Dedifferentiated amniotic fluid mesenchymal stem cell (primary cell): ENCODE data around the gene TRDN.
"Not testable (repeated sequence)": the region's sequence is repeated elsewhere in the genome, so short reads cannot be mapped to it uniquely, and the experiment has no call there.

Experiments
- DNase-seq: peaks from one replicate; pipeline ENCODE4 v3.0.0-alpha.2; 2016; ENCODE audit errors: extremely low spot score

TRDN gene

GRCh38 chr6:123562264-123562663 is 74.5 kb downstream of the TRDN start:
- DNase-seq = no peak

- not testable (repeated sequence) for DNase-seq
These were observed 76.9 kb downstream of the TRDN start for GRCh38 chr6:123559816-123560215.

GRCh38 chr6:123557474-123557873 is 79.3 kb downstream of the TRDN start:
- DNase-seq = not testable (repeated sequence)

- no peak for DNase-seq
These were observed 84.6 kb downstream of the TRDN start for GRCh38 chr6:123551939-123552707.

GRCh38 chr6:123550052-123550617 is 86.6 kb downstream of the TRDN start:
- no peak for DNase-seq

GRCh38 chr6:123549476-123549875 is 87.3 kb downstream of the TRDN start:
- DNase-seq = no peak

- DNase-seq = no peak
These were observed 89.4 kb downstream of the TRDN start for GRCh38 chr6:123547216-123547978.

GRCh38 chr6:123546537-123546936 is 90.2 kb downstream of the TRDN start:
- no peak for DNase-seq

GRCh38 chr6:123541462-123541861 is 95.3 kb downstream of the TRDN start:
- DNase-seq = no peak

GRCh38 chr6:123533862-123534648 is 102.7 kb downstream of the TRDN start:
- no peak for DNase-seq

GRCh38 chr6:123529843-123530242 is 106.9 kb downstream of the TRDN start:
- DNase-seq = no peak

- no peak for DNase-seq
These were observed 107.7 kb downstream of the TRDN start for GRCh38 chr6:123529058-123529457.

- no peak for DNase-seq
These were observed 109.3 kb downstream of the TRDN start for GRCh38 chr6:123527406-123527805.

GRCh38 chr6:123526128-123526527 is 110.6 kb downstream of the TRDN start:
- no peak for DNase-seq

GRCh38 chr6:123524781-123525180 is 112.0 kb downstream of the TRDN start:
- no peak for DNase-seq

- DNase-seq = no peak
These were observed 116.5 kb downstream of the TRDN start for GRCh38 chr6:123520217-123520616.

- DNase-seq = no peak
These were observed 117.6 kb downstream of the TRDN start for GRCh38 chr6:123519189-123519505.

- DNase-seq = no peak
These were observed 118.1 kb downstream of the TRDN start for GRCh38 chr6:123518441-123519188.

GRCh38 chr6:123515715-123516114 is 121.0 kb downstream of the TRDN start:
- no peak for DNase-seq

- DNase-seq = no peak
These were observed 127.6 kb downstream of the TRDN start for GRCh38 chr6:123509112-123509511.

- no peak for DNase-seq
These were observed 128.5 kb downstream of the TRDN start for GRCh38 chr6:123508290-123508689.
